Gastrocnemius medialis (tissue), 4 donors: ENCODE results near the gene DTNB. TPM values are rescaled to one million over a fixed set of nuclear protein-coding genes. Genes with fewer than 3 reads are reported as not detected.

Source experiments
- ATAC-seq, 2 donors: fragments of 150-250 bp; one replicate each; pipeline ENCODE4 v1.9.1; 2016
- DNase-seq, 2 donors: peaks; one replicate each; pipeline ENCODE4 v3.0.0-alpha.2; 2019
- H3K27ac ChIP-seq, 4 donors: fragments of 200-600 bp; sonication (generic); 1 replicate in 1 of 4; 2 replicates in 3 of 4; pipeline ENCODE4 v1.5.1; 2016 to 2018; ENCODE audit warnings: mild to moderate bottlenecking in 2 of 4, moderate library complexity in 1 of 4
- H3K27me3 ChIP-seq, 3 donors: fragments of 200-600 bp; sonication (generic) in 2 of 3; 1 replicate in 1 of 3; 2 replicates in 2 of 3; pipeline versions ENCODE4 v1.5.1 to v1.6.0; 2016 to 2019; ENCODE audit warnings: mild to moderate bottlenecking in 1 of 3, moderate library complexity in 1 of 3
- H3K36me3 ChIP-seq, 2 donors: fragments of 200-600 bp; sonication (generic) in 1 of 2; one replicate each; pipeline ENCODE4 v1.5.1; 2017 to 2018
- H3K4me1 ChIP-seq, 2 donors: fragments of 200-600 bp; sonication (generic) in 1 of 2; one replicate each; pipeline ENCODE4 v1.5.1; 2016 to 2017; ENCODE audit warnings: mild to moderate bottlenecking in 2 of 2
- H3K4me3 ChIP-seq, 4 donors: fragments of 200-600 bp; sonication (generic) in 3 of 4; 1 replicate in 1 of 4; 2 replicates in 3 of 4; pipeline ENCODE4 v1.5.1; 2016 to 2019; ENCODE audit warnings: mild to moderate bottlenecking in 2 of 4
- H3K9me3 ChIP-seq, 3 donors: fragments of 200-600 bp; sonication (generic) in 2 of 3; 1 replicate in 1 of 3; 2 replicates in 2 of 3; pipeline ENCODE4 v1.5.1; 2016 to 2019
- POLR2A ChIP-seq, 2 donors: fragments of 450-650 bp; IDR thresholded peaks; one replicate each; pipeline ENCODE4 v1.6.1; 2017; ENCODE audit warnings: antibody characterized with exemption in 2 of 2, mild to moderate bottlenecking in 2 of 2, moderate library complexity in 2 of 2
- in situ Hi-C, 4 donors: fragments of 200-750 bp; cut with MboI; loops; one replicate each; pipeline versions ENCODE4 v1.15.0 to v1.8.0; 2017; ENCODE audit warnings: low sequenced_read_pairs in 4 of 4
- intact Hi-C: fragments of 100-400 bp; cut with DNase I; formaldehyde crosslinking; loops from one replicate; pipeline ENCODE4 v1.15.1; 2023; ENCODE audit warnings: low total_unique reads
- total RNA-seq, 4 donors: library from RNA; depleted of rRNA; stranded (reverse); fragments of >200 nt; gene quantifications; one replicate each; pipeline versions ENCODE4 v1.1.0 to v1.2.3, GENCODE V29; 2016
- TF ChIP-seq, protein P1 (sequence below), 5 experiments: fragments of 450-650 bp in 3 of 5; fragments of 200-600 bp in 2 of 5; sonication (generic) in 2 of 5; IDR thresholded peaks in 4 of 5; conservative IDR thresholded peaks in 1 of 5; 1 replicate in 4 of 5; 2 replicates in 1 of 5; pipeline ENCODE4 v1.5.1; 2016 to 2019; ENCODE audit warnings: antibody characterized with exemption in 5 of 5, mild to moderate bottlenecking in 3 of 5, moderate library complexity in 3 of 5

The DTNB gene
- total RNA-seq, 4 donors from 2014 or later = 1.0 to 6.6 (median 4.1) TPM

DNA sequence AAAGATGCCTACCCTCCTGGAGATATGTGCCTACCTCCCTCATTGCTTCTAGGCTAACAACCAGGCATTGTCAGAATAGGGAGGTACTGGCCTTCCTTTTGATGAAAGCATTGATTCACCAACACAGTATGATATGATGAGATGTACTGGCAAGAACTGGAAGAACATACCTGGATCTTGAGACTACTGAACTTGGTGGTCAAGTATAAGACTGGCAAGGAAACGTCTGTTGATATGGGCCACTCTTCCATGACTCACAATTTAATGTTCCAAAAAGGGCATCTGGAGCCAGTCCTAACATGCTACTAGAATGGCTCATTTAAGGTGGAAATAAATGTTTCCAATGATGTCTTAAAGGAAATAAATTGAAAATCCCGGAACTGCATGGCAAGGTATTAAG, 18.1 kb downstream of the DTNB start:
- TF ChIP-seq POLR2A (IDR thresholded peaks at IDR 0.05) = no peak
- TF ChIP-seq, protein P1, sequence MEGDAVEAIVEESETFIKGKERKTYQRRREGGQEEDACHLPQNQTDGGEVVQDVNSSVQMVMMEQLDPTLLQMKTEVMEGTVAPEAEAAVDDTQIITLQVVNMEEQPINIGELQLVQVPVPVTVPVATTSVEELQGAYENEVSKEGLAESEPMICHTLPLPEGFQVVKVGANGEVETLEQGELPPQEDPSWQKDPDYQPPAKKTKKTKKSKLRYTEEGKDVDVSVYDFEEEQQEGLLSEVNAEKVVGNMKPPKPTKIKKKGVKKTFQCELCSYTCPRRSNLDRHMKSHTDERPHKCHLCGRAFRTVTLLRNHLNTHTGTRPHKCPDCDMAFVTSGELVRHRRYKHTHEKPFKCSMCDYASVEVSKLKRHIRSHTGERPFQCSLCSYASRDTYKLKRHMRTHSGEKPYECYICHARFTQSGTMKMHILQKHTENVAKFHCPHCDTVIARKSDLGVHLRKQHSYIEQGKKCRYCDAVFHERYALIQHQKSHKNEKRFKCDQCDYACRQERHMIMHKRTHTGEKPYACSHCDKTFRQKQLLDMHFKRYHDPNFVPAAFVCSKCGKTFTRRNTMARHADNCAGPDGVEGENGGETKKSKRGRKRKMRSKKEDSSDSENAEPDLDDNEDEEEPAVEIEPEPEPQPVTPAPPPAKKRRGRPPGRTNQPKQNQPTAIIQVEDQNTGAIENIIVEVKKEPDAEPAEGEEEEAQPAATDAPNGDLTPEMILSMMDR (IDR thresholded peaks at IDR 0.05 in 4 of 5, conservative IDR thresholded peaks at IDR 0.05 in 1 of 5) = no peak
- ATAC-seq (no peak), DNase-seq (no peak)
- Histone ChIP-seq H3K4me1 (no peaks in the 10 kb centered on the region), H3K36me3 (no peaks in the 10 kb centered on the region), H3K4me3 (no peak overlapping the region), H3K27ac (no peak overlapping the region), H3K27me3 (no peaks in the 10 kb centered on the region), H3K9me3 (no peaks in the 10 kb centered on the region)
- in situ Hi-C loops (no loop called here), intact Hi-C loops (no loop called here)

DNA sequence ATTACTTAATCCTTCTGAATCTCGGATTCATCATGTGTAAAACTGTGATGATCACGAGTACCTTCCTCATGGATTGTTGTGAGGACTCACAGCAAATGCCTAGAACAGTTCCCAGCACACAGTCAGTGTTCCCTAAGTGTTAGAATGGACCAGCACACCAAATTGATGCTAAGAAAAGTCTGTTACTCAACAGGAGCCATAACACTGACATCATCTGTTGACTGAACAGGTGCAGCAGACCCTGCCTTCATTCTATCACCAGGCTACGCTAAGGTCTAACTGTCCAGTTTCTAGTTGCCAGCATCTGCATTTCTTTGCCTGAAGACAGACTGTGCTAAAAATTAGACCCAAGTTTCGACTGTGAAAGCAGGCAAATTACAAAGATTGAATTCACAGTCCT, 18.6 kb downstream of the DTNB start:
- intact Hi-C loops = no loop called here
- DNase-seq = no peak
- Histone ChIP-seq H3K4me3 (no peak overlapping the region), H3K9me3 (no peaks in the 10 kb centered on the region), H3K36me3 (no peaks in the 10 kb centered on the region), H3K27ac (no peak overlapping the region), H3K4me1 (no peaks in the 10 kb centered on the region), H3K27me3 (no peaks in the 10 kb centered on the region)
- in situ Hi-C loops = no loop called here
- TF ChIP-seq POLR2A (IDR thresholded peaks at IDR 0.05) = no peak
- TF ChIP-seq, protein P1 (IDR thresholded peaks at IDR 0.05 in 4 of 5, conservative IDR thresholded peaks at IDR 0.05 in 1 of 5) = no peak
- ATAC-seq = no peak

DNA sequence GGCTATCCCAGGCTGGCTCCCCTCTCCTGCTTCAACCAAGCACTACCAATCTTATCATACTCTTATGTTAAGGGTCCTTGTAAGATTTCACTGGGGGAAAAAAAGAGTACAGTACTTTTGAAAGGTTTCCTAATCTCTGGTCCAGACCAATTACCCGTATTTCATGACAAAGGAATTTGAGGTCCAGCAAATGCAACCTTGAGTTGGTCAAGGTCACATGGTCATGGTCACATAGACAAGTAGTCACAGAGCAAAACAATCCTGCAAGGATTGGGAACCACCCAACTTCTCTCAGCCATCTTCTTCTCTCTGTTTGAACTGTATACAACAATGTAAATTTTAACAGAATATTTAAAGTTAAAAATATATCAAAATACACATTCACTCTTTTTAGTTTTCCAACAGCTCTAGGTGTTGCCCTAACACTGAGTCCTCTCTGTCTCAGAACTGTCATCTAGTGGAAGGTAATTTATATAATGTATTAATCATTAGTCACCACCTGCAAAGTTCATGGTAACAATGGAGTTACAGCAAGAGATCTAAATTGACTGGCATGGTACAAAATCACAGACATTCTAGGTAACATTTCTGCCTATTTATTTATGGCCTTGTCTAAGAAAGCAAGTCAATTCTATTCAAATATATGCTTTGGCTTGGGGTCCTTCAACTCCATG, 21.5 kb downstream of the DTNB start:
- TF ChIP-seq POLR2A (IDR thresholded peaks at IDR 0.05) = no peak
- TF ChIP-seq, protein P1 (IDR thresholded peaks at IDR 0.05 in 4 of 5, conservative IDR thresholded peaks at IDR 0.05 in 1 of 5) = no peak
- no peaks in the 10 kb centered on the region for H3K36me3 ChIP-seq
- intact Hi-C loops (no loop called here), in situ Hi-C loops (no loop called here)
- no peak overlapping the region for H3K4me3 ChIP-seq
- DNase-seq (no peak), ATAC-seq (no peak)
- no peak overlapping the region for H3K27ac ChIP-seq
- no peaks in the 10 kb centered on the region for H3K9me3 ChIP-seq
- no peaks in the 10 kb centered on the region for H3K4me1 ChIP-seq
- no peaks in the 10 kb centered on the region for H3K27me3 ChIP-seq

DNA sequence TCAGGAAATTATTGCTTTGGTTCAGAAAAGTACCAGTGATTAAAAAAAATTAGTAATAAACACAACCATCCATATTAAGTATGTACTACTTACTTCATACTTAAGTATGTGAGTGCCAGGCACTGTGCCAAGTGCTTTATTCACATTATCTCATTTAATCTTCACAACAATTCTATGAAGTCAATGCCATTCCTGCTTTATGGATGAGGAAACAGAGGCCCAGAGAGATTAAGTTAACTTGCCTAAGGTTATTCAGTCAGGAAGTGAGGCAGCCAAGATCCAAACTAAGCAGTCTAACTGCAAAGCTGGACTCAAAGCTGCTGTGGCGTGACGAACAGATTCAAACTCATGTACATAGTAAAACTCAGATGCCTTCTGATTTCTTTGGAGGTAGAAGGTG, 22.3 kb downstream of the DTNB start:
- intact Hi-C loops (no loop called here), in situ Hi-C loops (no loop called here)
- Histone ChIP-seq H3K4me3 (no peak overlapping the region), H3K27me3 (no peaks in the 10 kb centered on the region), H3K27ac (no peak overlapping the region), H3K9me3 (no peaks in the 10 kb centered on the region), H3K36me3 (no peaks in the 10 kb centered on the region), H3K4me1 (no peaks in the 10 kb centered on the region)
- TF ChIP-seq, protein P1 (IDR thresholded peaks at IDR 0.05 in 4 of 5, conservative IDR thresholded peaks at IDR 0.05 in 1 of 5) = no peak
- TF ChIP-seq POLR2A (IDR thresholded peaks at IDR 0.05) = no peak
- ATAC-seq (no peak), DNase-seq (no peak)

DNA sequence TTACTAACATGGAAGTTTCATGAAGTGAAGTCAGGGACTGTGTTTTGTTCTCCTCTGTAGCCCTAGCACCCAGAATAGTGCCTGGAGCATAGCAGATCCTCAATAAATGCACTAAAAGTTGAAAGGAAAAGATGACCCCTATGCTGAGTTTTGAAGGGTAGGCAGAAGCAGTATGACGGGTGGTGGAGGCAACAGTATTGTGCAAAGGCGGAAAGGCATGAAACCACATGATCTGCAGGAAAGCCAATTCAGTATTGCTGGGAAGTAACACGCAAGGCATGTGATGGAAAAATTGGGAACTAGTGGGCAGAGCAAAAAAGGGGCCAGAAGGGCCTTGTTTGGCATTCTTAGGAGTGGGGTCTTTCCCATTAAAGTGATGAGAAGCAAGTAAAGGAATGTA, 23.1 kb downstream of the DTNB start:
- no peaks in the 10 kb centered on the region for H3K36me3 ChIP-seq
- H3K4me3 ChIP-seq = no peak overlapping the region
- no peaks in the 10 kb centered on the region for H3K4me1 ChIP-seq
- H3K27me3 ChIP-seq = no peaks in the 10 kb centered on the region
- H3K27ac ChIP-seq = no peak overlapping the region
- in situ Hi-C loops = no loop called here
- DNase-seq (peak in 1 of 2 donors; percentile 17), ATAC-seq (no peak)
- TF ChIP-seq POLR2A (IDR thresholded peaks at IDR 0.05) = no peak
- TF ChIP-seq, protein P1 (IDR thresholded peaks at IDR 0.05 in 4 of 5, conservative IDR thresholded peaks at IDR 0.05 in 1 of 5) = no peak
- no peaks in the 10 kb centered on the region for H3K9me3 ChIP-seq
- intact Hi-C loops = no loop called here
